Stomach (tissue), 4 donors: ENCODE data around the gene PLCG2.

Experiments
- CTCF ChIP-seq, 7 experiments: fragments of 450-650 bp in 4 of 7; fragments of 200-600 bp in 3 of 7; sonication (generic) in 3 of 7; IDR thresholded peaks; one replicate each; pipeline ENCODE4 v1.5.1; 2016 to 2019; ENCODE audit warnings: antibody characterized with exemption in 7 of 7, control low read depth in 2 of 7, mild to moderate bottlenecking in 1 of 7
- POLR2A ChIP-seq, 4 donors: fragments of 450-650 bp; IDR thresholded peaks; one replicate each; pipeline ENCODE4 v1.6.1; 2016; ENCODE audit warnings: antibody characterized with exemption in 4 of 4, control low read depth in 2 of 4, mild to moderate bottlenecking in 1 of 4, moderate library complexity in 1 of 4

- TF ChIP-seq POLR2A (IDR thresholded peaks at IDR 0.05) (no peak), CTCF (IDR thresholded peaks at IDR 0.05) (no peak)
Measured at GRCh38 chr16:81900456-81900855, 121.4 kb downstream of the PLCG2 start.
